CD4-positive, alpha-beta T cell treated with Interleukin-6 for 4 hours (primary cell): ENCODE measurements around the gene PDK2.

Experiments
- DNase-seq: peaks from one replicate; pipeline ENCODE4 v3.0.0-alpha.2; 2020; ENCODE audit warnings: mixed read lengths

PDK2 gene

DNA sequence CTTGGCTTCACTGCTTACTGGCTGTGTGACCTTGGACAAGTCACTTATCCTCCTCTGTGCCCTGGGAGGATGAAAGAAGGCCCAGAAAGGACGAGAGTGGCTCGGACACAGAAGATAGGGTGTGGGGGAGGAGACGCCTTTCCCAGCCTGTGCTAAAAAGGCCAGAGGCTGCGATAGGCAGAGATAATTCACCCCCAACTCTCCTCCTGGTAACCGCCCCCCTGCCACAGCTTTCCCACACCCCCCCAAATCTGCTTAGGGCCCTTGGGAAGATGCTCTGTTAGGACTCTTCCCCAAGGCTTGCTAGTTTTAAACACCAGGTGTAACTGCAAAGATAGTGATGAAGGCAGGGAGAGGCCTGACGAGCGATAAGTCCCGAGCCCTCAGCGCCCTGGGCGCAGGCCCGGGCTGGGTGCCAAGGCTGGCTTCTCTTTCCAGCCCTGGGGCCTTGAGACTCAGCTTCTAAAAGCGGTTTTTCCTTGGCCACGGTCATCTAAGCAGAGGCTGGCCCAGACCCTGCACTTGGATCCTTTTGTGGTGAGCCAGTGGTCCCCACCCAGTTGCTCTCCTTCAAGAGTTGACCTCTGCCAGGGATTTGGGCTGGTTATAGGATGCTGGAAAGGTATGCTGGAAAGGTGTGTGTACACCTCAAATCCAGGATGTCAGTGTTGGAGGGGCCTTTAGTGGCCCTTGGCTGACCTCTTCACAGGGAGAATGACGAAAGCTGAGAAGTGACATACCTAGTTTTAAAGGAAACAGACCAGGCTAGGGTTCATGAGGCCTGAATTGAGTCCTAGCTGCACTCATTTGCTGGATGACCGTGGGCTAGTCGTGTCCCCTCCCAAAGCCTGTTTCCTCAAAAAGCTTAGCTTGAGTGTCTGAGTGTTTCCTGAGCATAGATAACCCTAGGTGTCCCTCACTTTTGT, 58.8 kb downstream of the PDK2 start:
- DNase-seq = no peak

DNA sequence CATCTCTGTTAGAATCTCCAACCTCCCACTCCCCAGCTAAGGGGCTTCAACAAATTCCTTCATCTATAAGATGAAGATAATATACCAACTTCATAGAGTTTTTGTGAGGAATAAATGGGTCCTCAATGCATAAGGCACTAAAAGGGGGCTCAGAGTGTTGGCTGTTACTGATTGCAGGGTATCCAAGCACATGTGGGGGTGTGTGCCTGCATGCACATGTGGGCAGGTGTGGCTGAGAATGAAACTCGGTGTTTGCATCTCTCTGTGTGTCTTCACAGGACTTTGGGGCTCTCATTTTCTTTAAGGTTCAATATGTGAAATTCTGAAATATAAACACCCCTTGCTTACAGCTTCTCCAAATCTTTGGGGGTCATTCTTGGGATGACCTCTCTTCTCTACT, 59.5 kb downstream of the PDK2 start:
- DNase-seq = no peak

DNA sequence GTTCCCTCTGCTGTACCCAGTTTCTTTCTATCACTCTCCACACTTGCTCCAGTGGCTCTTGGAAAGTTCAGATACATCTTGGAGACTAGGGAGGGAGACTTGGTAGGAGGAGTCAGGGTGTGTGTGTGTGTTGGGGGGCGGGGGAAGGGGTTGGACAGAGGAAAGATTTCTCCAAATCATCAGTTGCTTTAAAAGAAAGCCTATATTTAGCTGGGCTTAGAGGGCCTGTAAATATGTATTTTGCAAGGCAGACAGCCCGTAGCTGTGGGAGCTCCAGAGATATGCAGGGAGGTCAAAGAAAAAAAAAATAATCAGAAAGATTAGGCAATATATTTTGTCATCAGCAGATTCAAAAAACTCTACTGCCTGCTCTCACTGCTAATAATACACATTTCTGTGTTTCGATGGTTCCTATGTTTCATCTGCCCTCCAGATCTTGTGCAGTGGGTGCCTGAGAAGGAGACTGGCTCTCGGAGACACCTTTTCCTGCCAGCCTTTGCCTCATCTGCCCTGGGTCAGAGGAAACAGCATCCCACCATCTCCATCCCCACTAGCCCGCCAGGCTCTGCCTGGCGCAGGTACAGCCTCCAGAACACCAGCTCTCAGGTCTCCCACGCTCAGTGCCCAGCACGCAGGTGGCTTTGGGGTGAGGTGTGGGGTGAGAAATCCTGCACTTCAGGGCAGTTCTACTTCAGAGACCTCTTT, 60.1 kb downstream of the PDK2 start:
- no peak for DNase-seq

DNA sequence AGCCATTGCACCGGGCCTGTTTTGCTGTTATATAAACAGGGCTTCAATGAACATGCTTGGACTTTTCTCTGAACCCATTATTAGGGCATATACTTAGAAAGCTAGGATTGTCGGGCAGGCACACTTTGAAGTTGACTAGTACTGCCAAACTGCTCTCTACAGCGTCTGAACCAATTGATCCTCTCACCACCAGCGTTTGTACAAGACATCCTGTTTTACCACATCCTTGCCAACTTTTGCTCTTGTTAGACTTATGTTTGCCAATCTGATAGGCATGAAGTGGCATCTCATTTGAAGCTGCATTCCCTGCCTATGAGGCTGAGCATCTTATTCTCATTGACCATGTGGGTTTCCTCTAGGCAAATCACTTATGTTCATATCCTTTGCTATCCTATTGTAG, 62.7 kb downstream of the PDK2 start:
- peak; percentile 41 for DNase-seq

DNA sequence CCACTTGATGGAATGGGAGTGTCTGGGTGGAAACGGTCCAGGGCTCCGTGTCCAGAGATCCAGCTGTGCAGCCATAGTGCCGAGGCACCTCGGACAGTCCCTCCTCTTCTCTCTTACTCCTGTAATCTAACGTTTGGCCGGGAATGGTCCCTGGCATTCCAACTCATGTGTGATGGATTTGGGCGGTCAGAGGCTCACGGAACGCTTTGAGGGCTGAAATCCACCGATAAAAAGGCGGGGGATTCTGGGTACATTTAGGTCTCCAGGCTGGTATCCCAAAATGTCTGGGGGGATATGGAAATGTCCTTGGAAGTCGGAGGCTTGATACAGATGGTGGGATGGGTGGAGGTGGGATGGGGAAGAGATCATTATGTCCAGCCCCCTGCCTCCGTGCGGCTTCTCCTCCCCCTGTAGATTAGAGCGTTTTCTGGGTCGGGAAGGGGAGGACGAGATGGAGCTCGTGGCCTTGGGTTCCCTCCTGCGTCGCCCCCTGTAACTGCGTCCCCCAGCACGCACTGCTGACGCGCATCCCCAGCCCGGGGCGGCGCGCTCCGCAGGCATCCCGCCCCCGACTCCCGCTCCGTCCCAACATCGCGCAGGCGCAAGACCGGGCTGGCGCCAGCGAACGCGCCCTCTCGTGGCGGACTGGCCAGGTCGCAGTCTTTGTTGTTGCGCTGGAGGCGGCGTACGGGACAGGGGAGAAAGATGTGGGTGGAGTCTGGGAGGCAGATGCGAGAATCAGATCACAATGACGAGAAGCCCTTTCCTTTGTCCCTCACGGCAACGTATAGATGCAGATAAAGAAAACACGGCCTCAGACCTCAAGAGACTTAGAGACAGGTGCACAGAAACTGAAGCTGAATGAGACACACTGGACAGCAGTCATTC, 66.1 kb downstream of the PDK2 start:
- DNase-seq = peak; percentile 95
